Islet of Langerhans (tissue), 1 donor: Measurements from ENCODE around the gene OGT.
"Not testable (repeated sequence)": the region's sequence is repeated elsewhere in the genome, so short reads cannot be mapped to it uniquely, and the experiment has no call there.

Experiments used
- FAIRE-seq: peaks from one replicate; lab custom pipeline; 2011; peaks lifted over from hg19 to GRCh38; lab: Jason Lieb, UNC

The OGT gene

GRCh38 chrX:71532753-71533425, at the start of gene OGT:
Gene OGT (plus strand): TSS chrX:71533104. CDS start chrX:71533300, 196 bp downstream.
- peak; percentile 9 for FAIRE-seq

GRCh38 chrX:71487814-71488213, 45.1 kb upstream of the OGT start:
- FAIRE-seq = peak; percentile 73

GRCh38 chrX:71489540-71489939, 43.4 kb upstream of the OGT start:
- no peak for FAIRE-seq

- FAIRE-seq = no peak
Observed at GRCh38 chrX:71492231-71493065, 40.5 kb upstream of the OGT start.

GRCh38 chrX:71493111-71493613, 39.7 kb upstream of the OGT start:
- no peak for FAIRE-seq

GRCh38 chrX:71495979-71496378, 36.9 kb upstream of the OGT start:
- not testable (repeated sequence) for FAIRE-seq

GRCh38 chrX:71496476-71496875, 36.4 kb upstream of the OGT start:
- no peak for FAIRE-seq

GRCh38 chrX:71502080-71502479, 30.8 kb upstream of the OGT start:
- not testable (repeated sequence) for FAIRE-seq

GRCh38 chrX:71504346-71504745, 28.6 kb upstream of the OGT start:
- no peak for FAIRE-seq

- FAIRE-seq = no peak
Observed at GRCh38 chrX:71509289-71509688, 23.6 kb upstream of the OGT start.

GRCh38 chrX:71510161-71510560, 22.7 kb upstream of the OGT start:
- FAIRE-seq = no peak

- not testable (repeated sequence) for FAIRE-seq
Observed at GRCh38 chrX:71513731-71514130, 19.2 kb upstream of the OGT start.

GRCh38 chrX:71514367-71515037, 18.4 kb upstream of the OGT start:
- no peak for FAIRE-seq

GRCh38 chrX:71515038-71515396, 17.9 kb upstream of the OGT start:
- no peak for FAIRE-seq

- FAIRE-seq = no peak
Observed at GRCh38 chrX:71525316-71525715, 7.6 kb upstream of the OGT start.

GRCh38 chrX:71532078-71532752, 689 bp upstream of the OGT start:
- FAIRE-seq = peak; percentile 9

- FAIRE-seq = no peak
Observed at GRCh38 chrX:71533516-71533850, 579 bp downstream of the OGT start.

- no peak for FAIRE-seq
Observed at GRCh38 chrX:71533851-71534561, 1.1 kb downstream of the OGT start.

- FAIRE-seq = no peak
Observed at GRCh38 chrX:71534773-71535544, 2.1 kb downstream of the OGT start.

GRCh38 chrX:71536285-71536684, 3.4 kb downstream of the OGT start:
- no peak for FAIRE-seq

GRCh38 chrX:71537743-71538142, 4.8 kb downstream of the OGT start:
- no peak for FAIRE-seq
